Measurements from ENCODE around the gene ZNF556. TPM values are rescaled to one million over a fixed set of nuclear protein-coding genes. Genes with fewer than 3 reads are reported as not detected.
A peak's percentile ranks its signal among the peaks of the same experiment; 100 is the strongest.

The ZNF556 gene
- total RNA-seq, 1 donor from 2014 or later: 19.3 TPM

DNA sequence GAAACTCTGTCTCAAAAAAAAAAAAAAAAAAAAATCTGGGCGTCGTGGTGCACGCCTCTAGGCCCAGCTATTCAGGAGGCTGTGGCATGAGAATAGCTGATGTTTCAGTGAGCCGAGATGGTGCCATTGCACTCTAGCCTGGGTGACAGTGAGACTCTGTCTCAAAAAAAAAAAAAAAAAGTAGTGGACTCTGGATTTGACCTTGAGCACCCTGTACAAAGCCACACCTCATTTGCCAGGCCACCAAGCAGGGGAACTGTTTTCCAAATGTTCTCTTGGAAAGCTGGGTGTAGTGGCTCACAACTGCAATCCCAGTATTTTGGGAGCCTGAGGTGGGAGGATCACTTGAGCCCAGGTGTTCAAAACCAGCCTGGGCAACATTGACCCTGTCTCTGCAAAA lies 29.7 kb upstream of the ZNF556 start:
- peaks cover 27 to 35% (median 31%) of the 10 kb centered on the region in 3 donors for H3K9me3 ChIP-seq (ENCODE audit: control insufficient read depth in 3 of 3, low read length in 3 of 3)
- H3K4me1 ChIP-seq (ENCODE audit: control insufficient read depth in 3 of 3, insufficient read depth in 3 of 3, low read length in 3 of 3): peaks cover 4 to 8% (median 5%) of the 10 kb centered on the region in 3 donors
- no peak overlapping the region for H3K4me3 ChIP-seq (ENCODE audit: low read length in 3 of 3)
- H3K36me3 ChIP-seq (ENCODE audit: control insufficient read depth in 3 of 3, insufficient read depth in 3 of 3, low read length in 3 of 3): peaks cover 31 to 40% (median 40%) of the 10 kb centered on the region in 3 donors
- H3K27ac ChIP-seq (ENCODE audit: low read depth, low read length): no peak overlapping the region
- no peak overlapping the region for H3K9ac ChIP-seq (ENCODE audit: low read depth in 1 of 3, low read length in 3 of 3)
- H3K27me3 ChIP-seq (ENCODE audit: control insufficient read depth in 3 of 3, insufficient read depth in 3 of 3, low read length in 3 of 3): no peaks in the 10 kb centered on the region

DNA sequence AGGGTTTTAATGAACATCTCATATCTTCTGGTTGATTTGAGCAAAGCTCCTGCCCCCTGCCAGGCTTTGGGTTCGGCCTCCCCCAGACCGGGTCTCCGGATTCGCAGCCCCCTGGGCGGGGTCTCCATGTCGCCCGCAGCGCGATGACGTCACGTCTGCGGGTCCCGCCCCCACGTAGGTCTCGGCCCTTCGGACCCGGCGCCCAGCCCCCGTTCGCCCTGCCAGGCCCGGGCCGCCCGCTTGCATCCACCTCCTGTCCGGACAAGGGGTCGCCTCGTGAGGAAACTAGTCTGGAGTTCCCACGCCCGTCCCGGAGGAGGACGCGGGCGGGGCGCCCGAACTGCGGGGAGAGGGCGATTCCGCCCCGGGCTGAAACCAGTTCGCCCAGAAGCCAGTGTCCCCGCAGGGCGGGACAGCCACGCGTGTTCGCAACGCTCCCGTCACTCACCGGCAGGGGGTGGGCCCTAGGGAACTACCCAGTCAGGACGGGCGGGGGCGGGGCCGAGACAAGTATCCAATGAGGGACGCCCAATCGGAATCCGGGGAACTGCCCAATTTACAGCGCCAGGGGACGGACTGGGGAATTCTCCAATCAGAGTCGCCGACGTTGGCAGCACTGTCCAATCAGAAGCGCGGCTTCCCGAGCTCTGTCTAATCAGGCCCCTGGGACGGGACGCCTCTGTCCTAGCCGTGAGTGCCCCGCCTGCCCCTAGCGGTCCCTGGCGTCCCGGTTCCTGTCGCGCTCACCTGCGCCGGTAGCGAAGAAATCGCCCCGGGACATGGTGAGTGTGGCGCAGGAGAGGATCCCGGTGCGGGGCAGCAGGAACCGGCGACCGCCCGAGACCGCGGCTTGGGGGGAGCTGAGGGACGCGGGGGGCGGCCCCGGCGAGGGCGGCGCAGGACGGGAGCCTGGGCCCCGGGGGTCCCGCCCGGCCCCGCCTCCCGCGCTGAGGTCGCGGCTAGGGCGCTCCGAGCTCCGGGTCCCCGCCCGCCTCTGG lies 26.0 kb upstream of the ZNF556 start, which contains the start of gene ZNF555:
ZNF555 (plus strand) TSS at position 682 of the 998 bp plus-strand sequence; CDS start at position 780, 98 bp downstream.
- Histone ChIP-seq H3K27ac (ENCODE audit: low read depth, low read length) (peak within 1 kb of the TSS; percentile 86), H3K36me3 (ENCODE audit: control insufficient read depth in 3 of 3, insufficient read depth in 3 of 3, low read length in 3 of 3) (peaks cover 4 to 10% (median 8%) of the 10 kb centered on the region in 3 donors), H3K9me3 (ENCODE audit: control insufficient read depth in 3 of 3, low read length in 3 of 3) (peaks cover 0 to 9% (median 6%) of the 10 kb centered on the region in 3 donors), H3K4me1 (ENCODE audit: control insufficient read depth in 3 of 3, insufficient read depth in 3 of 3, low read length in 3 of 3) (peaks cover 17 to 23% (median 22%) of the 10 kb centered on the region in 3 donors), H3K9ac (ENCODE audit: low read depth in 1 of 3, low read length in 3 of 3) (peak within 1 kb of the TSS; percentile 74 to 87 (median 79)), H3K27me3 (ENCODE audit: control insufficient read depth in 3 of 3, insufficient read depth in 3 of 3, low read length in 3 of 3) (no peaks in the 10 kb centered on the region), H3K4me3 (ENCODE audit: low read length in 3 of 3) (peak within 1 kb of the TSS; percentile 78 to 85 (median 83))

DNA sequence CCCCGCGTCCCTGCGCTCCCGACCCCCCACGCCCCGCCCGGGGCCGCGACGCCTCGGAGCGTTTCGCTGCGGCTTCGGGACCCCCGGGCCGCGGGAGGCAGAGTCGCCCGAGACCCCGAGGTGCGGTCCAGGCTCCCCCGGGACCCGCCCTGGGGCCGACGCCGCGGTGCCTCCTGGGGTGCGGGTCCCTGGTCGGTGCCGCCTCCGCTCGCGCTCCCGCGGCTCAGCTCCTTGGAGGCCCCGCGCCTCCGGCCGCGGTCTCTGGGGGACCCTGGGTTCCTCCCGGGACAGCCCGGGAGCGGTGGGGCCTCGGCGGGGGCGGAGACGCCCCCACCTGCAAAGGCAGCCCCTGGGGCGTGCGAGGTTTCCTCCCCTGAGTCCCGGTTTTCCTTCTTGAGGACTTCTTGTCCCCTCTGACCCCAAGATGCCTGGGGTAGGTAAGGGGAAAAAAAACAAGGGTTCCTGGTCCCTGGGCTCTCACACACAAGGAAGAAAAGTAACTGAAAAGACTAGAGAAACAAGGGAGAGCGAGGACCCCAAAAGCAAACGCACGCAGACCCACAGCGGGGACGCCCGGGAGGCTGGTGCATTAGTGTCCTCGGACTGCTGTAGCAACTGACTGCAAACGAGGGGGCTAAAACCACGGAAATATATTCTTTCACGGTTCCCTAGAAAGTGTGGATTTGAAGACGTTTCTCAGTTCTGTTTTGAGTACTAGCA lies 25.1 kb upstream of the ZNF556 start:
- Histone ChIP-seq H3K9me3 (ENCODE audit: control insufficient read depth in 3 of 3, low read length in 3 of 3) (peaks cover 0 to 3% (median 2%) of the 10 kb centered on the region in 3 donors), H3K36me3 (ENCODE audit: control insufficient read depth in 3 of 3, insufficient read depth in 3 of 3, low read length in 3 of 3) (peaks cover 0 to 7% (median 7%) of the 10 kb centered on the region in 3 donors), H3K4me3 (ENCODE audit: low read length in 3 of 3) (peak overlapping the region; percentile 78 to 83 (median 79)), H3K27ac (ENCODE audit: low read depth, low read length) (no peak overlapping the region), H3K9ac (ENCODE audit: low read depth in 1 of 3, low read length in 3 of 3) (peak overlapping the region; percentile 74 to 87 (median 79)), H3K27me3 (ENCODE audit: control insufficient read depth in 3 of 3, insufficient read depth in 3 of 3, low read length in 3 of 3) (no peaks in the 10 kb centered on the region), H3K4me1 (ENCODE audit: control insufficient read depth in 3 of 3, insufficient read depth in 3 of 3, low read length in 3 of 3) (peaks cover 26 to 32% (median 30%) of the 10 kb centered on the region in 3 donors)

DNA sequence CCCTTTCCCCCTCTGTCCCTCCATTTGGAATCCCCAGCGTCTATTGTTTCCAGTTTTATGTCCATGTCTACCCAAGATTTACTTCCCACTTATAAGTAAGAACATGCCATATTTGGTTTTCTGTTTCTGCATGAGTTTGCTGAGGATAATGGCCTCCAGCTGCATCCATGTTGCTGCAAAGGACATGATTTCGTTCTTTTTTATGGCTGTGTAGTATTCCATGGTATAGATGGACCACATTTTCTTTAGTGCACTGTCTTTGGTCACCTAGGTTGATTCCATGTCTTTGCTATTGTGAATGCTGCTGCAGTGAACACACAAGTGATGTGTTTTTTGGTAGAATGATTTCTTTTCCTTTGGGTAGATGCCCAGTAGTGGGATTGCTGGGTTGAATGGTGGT lies 22.0 kb upstream of the ZNF556 start:
- H3K4me3 ChIP-seq (ENCODE audit: low read length in 3 of 3): no peak overlapping the region
- peaks cover 2 to 9% (median 7%) of the 10 kb centered on the region in 3 donors for H3K36me3 ChIP-seq (ENCODE audit: control insufficient read depth in 3 of 3, insufficient read depth in 3 of 3, low read length in 3 of 3)
- H3K9me3 ChIP-seq (ENCODE audit: control insufficient read depth in 3 of 3, low read length in 3 of 3): peaks cover 0 to 2% (median 2%) of the 10 kb centered on the region in 3 donors
- no peak overlapping the region for H3K27ac ChIP-seq (ENCODE audit: low read depth, low read length)
- peaks cover 32 to 40% (median 33%) of the 10 kb centered on the region in 3 donors for H3K4me1 ChIP-seq (ENCODE audit: control insufficient read depth in 3 of 3, insufficient read depth in 3 of 3, low read length in 3 of 3)
- no peak overlapping the region for H3K9ac ChIP-seq (ENCODE audit: low read depth in 1 of 3, low read length in 3 of 3)
- H3K27me3 ChIP-seq (ENCODE audit: control insufficient read depth in 3 of 3, insufficient read depth in 3 of 3, low read length in 3 of 3): no peaks in the 10 kb centered on the region

DNA sequence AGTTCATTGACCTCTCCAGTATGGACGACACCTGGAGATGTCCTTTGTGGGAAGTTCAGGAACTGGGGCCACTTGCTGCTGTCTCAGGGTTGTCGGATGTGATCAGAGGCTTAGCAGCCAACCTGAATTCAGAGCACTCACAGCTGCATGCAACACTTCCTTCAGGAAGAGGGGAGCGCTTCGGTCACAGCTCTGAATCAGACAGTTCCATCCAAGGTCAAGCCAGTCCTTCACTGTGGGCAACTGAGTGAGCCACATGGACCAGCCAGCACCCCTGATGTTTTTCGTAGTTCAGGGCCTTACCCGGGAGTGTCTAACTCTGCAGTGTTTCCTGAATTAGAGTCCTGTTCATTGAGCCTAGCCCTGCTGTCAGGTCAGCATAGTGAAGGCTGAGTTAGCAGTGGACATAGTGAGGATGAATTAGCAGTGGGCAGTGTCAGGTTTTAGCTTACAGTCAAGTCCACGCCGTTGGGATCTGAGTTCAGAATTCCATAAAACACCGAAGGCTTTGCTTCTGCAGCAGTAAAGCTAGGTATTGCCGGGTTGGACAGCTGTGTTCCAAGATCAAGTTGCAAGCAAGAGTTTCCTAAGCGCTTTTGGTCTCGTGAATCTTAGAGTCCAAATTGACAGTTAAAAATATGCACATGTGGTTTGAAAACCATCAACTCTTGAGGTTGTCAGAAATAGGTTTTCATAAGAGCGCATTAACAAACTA lies 20.8 kb upstream of the ZNF556 start:
- H3K4me3 ChIP-seq (ENCODE audit: low read length in 3 of 3): peak overlapping the region; percentile 47 to 61 (median 48)
- H3K27me3 ChIP-seq (ENCODE audit: control insufficient read depth in 3 of 3, insufficient read depth in 3 of 3, low read length in 3 of 3): no peaks in the 10 kb centered on the region
- peaks cover 12 to 20% (median 16%) of the 10 kb centered on the region in 3 donors for H3K36me3 ChIP-seq (ENCODE audit: control insufficient read depth in 3 of 3, insufficient read depth in 3 of 3, low read length in 3 of 3)
- peaks cover 32 to 37% (median 33%) of the 10 kb centered on the region in 3 donors for H3K4me1 ChIP-seq (ENCODE audit: control insufficient read depth in 3 of 3, insufficient read depth in 3 of 3, low read length in 3 of 3)
- H3K9ac ChIP-seq (ENCODE audit: low read depth in 1 of 3, low read length in 3 of 3): peak overlapping the region in 2 of 3 donors; percentile 46 to 71
- peaks cover 2 to 9% (median 7%) of the 10 kb centered on the region in 3 donors for H3K9me3 ChIP-seq (ENCODE audit: control insufficient read depth in 3 of 3, low read length in 3 of 3)
- H3K27ac ChIP-seq (ENCODE audit: low read depth, low read length): peak overlapping the region; percentile 59

DNA sequence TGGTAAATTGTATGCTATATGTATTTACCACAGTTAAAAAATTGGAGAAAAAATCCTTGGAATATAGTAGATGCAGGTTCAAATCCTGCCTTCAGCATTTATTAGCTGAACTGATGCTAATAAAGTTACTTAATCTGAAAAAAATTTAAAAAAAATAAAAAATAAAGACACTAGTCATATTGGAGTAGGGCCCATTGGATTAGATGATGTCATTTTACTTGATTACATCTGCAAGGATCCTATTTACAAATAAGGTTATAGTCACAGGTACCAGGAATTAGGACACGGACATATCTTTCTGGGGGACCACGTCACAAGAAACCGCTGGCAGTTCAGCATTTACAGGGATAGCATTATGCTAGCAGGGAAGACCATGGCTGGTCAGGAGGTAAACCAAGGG lies 19.6 kb upstream of the ZNF556 start:
- peak overlapping the region; percentile 59 for H3K27ac ChIP-seq (ENCODE audit: low read depth, low read length)
- H3K9me3 ChIP-seq (ENCODE audit: control insufficient read depth in 3 of 3, low read length in 3 of 3): peaks cover 8 to 17% (median 10%) of the 10 kb centered on the region in 3 donors
- no peak overlapping the region for H3K9ac ChIP-seq (ENCODE audit: low read depth in 1 of 3, low read length in 3 of 3)
- no peaks in the 10 kb centered on the region for H3K27me3 ChIP-seq (ENCODE audit: control insufficient read depth in 3 of 3, insufficient read depth in 3 of 3, low read length in 3 of 3)
- H3K36me3 ChIP-seq (ENCODE audit: control insufficient read depth in 3 of 3, insufficient read depth in 3 of 3, low read length in 3 of 3): peaks cover 24 to 31% (median 26%) of the 10 kb centered on the region in 3 donors
- peaks cover 27 to 32% (median 28%) of the 10 kb centered on the region in 3 donors for H3K4me1 ChIP-seq (ENCODE audit: control insufficient read depth in 3 of 3, insufficient read depth in 3 of 3, low read length in 3 of 3)
- H3K4me3 ChIP-seq (ENCODE audit: low read length in 3 of 3): no peak overlapping the region

DNA sequence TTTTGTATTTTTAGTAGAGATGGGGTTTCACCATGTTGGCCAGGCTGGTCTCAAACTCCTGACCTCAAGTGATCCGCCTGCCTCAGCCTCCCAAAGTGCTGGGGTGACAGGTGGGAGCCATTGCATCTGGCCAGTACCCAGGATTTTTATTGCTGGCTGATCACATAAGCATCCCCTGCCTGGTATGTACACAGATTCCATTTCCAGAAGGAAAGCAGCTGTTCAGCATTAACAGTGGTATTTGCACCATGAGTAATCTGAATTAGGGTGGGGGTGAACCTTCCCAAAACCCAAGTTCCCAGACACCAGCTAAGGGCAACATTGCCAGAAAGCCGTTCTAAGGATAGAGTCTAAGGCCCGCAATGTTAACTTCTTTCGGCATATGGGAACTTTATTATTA lies 18.5 kb upstream of the ZNF556 start:
- Histone ChIP-seq H3K9ac (ENCODE audit: low read depth in 1 of 3, low read length in 3 of 3) (no peak overlapping the region), H3K36me3 (ENCODE audit: control insufficient read depth in 3 of 3, insufficient read depth in 3 of 3, low read length in 3 of 3) (peaks cover 35 to 42% (median 37%) of the 10 kb centered on the region in 3 donors), H3K9me3 (ENCODE audit: control insufficient read depth in 3 of 3, low read length in 3 of 3) (peaks cover 19 to 29% (median 20%) of the 10 kb centered on the region in 3 donors), H3K27ac (ENCODE audit: low read depth, low read length) (peak overlapping the region; percentile 48), H3K4me3 (ENCODE audit: low read length in 3 of 3) (no peak overlapping the region), H3K4me1 (ENCODE audit: control insufficient read depth in 3 of 3, insufficient read depth in 3 of 3, low read length in 3 of 3) (peaks cover 27 to 28% (median 28%) of the 10 kb centered on the region in 3 donors), H3K27me3 (ENCODE audit: control insufficient read depth in 3 of 3, insufficient read depth in 3 of 3, low read length in 3 of 3) (no peaks in the 10 kb centered on the region)

DNA sequence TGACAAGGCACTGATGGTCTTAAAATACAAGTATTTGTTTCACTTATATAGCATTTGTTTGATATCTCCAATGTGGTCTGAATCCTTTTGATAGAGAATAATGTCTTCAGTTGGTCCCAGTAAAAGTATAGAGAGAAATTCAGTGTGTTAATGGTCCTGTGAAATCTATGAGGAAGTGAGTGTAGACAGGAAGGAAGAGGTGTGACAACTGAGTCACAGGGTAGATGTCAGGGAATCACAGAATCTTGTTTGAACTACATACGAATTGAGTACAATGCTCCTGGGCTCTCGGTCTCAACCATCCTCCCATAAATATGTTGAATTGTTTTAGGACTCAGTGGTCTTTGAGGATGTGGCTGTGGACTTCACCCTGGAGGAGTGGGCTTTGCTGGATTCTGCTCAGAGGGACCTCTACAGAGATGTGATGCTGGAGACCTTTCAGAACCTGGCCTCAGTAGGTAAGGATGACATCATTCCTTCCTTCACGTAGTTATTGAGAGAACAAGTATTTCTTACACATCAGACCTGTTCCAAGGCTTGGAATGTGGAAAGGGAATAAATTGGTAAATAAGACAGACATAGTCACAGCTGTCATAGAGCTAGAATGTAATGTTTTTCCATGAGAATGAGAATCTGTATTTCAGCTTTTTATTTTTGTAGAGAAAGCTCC lies 16.7 kb upstream of the ZNF556 start:
- Histone ChIP-seq H3K27ac (ENCODE audit: low read depth, low read length) (no peak overlapping the region), H3K9ac (ENCODE audit: low read depth in 1 of 3, low read length in 3 of 3) (no peak overlapping the region), H3K4me3 (ENCODE audit: low read length in 3 of 3) (peak overlapping the region in 1 of 3 donors; percentile 33), H3K4me1 (ENCODE audit: control insufficient read depth in 3 of 3, insufficient read depth in 3 of 3, low read length in 3 of 3) (peaks cover 18 to 24% (median 22%) of the 10 kb centered on the region in 3 donors), H3K27me3 (ENCODE audit: control insufficient read depth in 3 of 3, insufficient read depth in 3 of 3, low read length in 3 of 3) (no peaks in the 10 kb centered on the region), H3K36me3 (ENCODE audit: control insufficient read depth in 3 of 3, insufficient read depth in 3 of 3, low read length in 3 of 3) (peaks cover 48 to 50% (median 49%) of the 10 kb centered on the region in 3 donors), H3K9me3 (ENCODE audit: control insufficient read depth in 3 of 3, low read length in 3 of 3) (peaks cover 28 to 43% (median 29%) of the 10 kb centered on the region in 3 donors)
